ENCODE data around the gene TMPRSS9. TPM values are rescaled to one million over a fixed set of nuclear protein-coding genes. Genes with fewer than 3 reads are reported as not detected.

Gene TMPRSS9
- total RNA-seq, 1 donor from 2014 or later: not detected

- DNase-seq (ENCODE audit: extremely low read depth, low read depth, low spot score): no peak
Measured at GRCh38 chr19:2358548-2359173, 1.4 kb upstream of the TMPRSS9 start.

GRCh38 chr19:2360833-2361232 lies 768 bp downstream of the TMPRSS9 start:
- DNase-seq (ENCODE audit: extremely low read depth, low read depth, low spot score): no peak

DNA sequence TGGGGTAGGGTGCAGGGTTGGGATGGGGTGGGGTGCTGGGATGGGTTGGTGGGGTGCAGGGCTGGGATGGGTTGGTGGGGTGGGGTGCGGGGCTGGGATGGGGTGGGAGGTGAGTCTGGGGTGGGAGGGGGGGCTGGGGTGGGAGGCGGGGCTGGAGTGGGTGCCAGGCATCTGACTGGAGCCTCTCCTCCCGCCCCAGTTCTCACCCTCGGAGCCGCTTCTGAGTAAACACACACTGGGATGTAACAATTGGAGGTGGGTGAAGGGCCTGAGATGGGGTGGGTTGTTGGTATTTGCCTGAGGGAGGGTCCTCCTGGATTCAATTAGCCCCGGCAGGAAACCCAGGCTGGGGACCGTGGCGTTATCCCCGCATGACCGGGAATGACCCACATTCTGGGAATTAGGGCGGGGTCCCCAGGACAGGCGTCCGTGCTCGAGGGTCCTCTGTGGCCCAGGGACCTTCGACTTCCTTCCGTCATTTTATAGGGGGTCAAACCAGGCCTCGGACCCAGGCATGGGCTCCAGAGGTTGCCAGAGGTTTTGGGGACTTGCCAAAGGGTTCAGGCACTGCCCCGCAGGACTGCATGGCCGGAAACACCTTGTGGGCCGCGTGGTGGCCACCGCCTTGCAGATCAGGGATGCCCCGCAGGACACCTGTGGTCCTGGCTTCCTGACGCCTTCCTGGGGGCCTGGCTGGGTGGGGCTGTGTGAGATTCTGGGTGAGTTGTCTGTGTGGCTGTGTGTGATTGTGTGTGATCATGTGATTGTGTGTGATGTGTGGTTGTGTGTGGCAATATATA lies 1.4 kb downstream of the TMPRSS9 start:
- no peak for DNase-seq (ENCODE audit: extremely low read depth, low read depth, low spot score)

GRCh38 chr19:2362046-2362969 lies 2.2 kb downstream of the TMPRSS9 start:
- DNase-seq (ENCODE audit: extremely low read depth, low read depth, low spot score): no peak

- no peak for DNase-seq (ENCODE audit: extremely low read depth, low read depth, low spot score)
Measured at GRCh38 chr19:2362970-2363300, 2.9 kb downstream of the TMPRSS9 start.

DNA sequence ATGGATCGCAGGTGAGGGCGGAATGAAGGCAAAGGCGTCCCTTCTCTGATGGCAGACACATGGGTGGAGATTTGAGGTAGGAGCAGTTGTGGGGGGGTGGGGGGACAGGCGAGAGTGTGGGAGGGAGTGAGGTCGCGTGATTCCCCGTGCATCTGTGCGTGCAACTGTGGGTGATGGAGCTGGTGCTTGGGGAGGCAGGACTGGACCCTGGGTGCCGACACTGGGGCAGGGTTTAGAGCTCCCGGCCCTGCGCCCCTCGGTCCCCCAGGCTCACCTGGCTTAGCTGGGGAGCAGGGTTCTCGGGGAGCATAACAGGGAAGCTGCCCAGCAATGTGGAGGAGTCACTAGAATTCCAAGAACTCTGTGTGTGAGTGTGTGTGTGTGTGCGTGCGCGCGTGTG lies 3.4 kb downstream of the TMPRSS9 start:
- no peak for DNase-seq (ENCODE audit: extremely low read depth, low read depth, low spot score)

DNA sequence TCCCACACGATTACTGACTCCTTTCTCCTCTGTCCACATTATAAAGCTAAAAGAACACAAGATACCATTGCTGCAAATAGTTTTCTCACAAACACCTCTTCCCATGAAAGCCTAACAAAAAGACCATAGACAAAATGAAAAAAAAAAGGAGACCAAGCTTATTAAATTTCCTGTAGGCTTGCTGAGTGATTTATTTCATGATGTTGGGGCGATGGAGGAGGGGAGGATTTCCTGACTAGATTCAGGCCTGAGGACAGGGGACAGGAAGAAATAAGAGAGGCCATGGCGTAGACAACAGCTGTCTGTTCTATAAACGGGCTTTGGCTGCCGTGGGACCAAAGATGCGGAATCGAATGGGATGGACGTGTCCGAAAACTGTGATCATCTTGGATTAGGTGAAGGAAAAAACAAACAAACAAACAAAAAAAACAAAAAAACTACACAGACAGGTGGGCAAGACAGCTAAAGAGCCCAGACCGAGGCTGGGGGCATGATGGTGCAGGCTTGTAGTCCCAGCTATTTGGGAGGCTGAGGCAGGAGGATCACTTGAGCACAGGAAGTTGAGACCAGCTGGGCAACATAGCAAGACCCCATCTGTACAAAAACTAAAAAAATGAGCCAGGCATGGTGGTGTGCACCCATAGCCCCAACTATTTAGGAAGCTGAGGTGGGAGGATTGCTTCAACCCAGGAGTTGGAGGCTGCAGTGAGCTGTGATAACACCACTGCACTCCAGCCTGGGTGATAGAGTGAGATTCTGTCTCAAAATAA lies 5.3 kb downstream of the TMPRSS9 start:
- DNase-seq (ENCODE audit: extremely low read depth, low read depth, low spot score): no peak

- no peak for DNase-seq (ENCODE audit: extremely low read depth, low read depth, low spot score)
Measured at GRCh38 chr19:2371656-2372055, 11.6 kb downstream of the TMPRSS9 start.

DNA sequence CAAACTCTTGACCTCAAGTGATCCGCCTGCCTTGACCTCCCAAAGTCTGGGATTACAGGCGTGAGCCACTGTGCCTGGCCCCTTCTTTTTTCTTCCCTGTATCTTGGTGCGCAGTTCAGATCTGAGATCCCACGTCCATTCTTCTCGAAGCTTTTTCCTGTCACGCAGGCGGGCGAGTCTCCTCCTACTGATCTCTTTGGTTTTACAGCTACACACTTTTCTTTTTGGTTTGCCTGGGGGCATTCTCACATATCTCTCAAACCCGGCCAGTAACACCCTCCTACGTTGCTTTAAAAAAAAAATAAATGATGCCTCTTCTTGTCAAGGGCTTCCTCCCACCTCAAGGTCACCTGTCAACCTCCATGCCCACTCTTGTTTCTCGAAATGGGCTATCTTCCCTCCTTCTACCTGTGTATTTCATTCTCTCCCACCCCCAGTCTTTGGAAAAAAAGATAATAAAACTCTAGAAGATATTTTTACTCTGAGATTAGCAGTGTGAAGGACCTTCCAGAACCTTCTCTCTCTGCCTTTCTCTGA lies 12.1 kb downstream of the TMPRSS9 start:
- no peak for DNase-seq (ENCODE audit: extremely low read depth, low read depth, low spot score)

DNA sequence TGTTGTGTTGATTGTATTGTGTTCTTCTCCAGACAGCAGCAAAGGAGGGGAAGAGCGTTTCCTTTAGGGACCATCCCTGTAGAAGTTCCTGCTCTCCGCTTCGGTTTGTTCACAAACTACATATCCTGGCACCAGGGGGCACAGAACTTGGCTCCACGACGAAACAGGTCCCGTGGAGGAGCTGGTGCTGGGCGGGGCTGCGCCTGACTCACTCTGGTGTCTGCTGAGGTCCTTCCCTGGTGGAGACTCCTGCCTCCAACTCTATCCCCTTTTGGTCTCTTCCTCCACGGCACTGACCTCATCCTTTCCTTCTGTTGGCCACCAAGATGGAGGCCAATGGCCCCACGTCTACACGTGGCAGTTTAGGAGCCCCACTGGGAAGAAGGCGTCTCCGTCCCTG lies 14.7 kb downstream of the TMPRSS9 start:
- no peak for DNase-seq (ENCODE audit: extremely low read depth, low read depth, low spot score)

DNA sequence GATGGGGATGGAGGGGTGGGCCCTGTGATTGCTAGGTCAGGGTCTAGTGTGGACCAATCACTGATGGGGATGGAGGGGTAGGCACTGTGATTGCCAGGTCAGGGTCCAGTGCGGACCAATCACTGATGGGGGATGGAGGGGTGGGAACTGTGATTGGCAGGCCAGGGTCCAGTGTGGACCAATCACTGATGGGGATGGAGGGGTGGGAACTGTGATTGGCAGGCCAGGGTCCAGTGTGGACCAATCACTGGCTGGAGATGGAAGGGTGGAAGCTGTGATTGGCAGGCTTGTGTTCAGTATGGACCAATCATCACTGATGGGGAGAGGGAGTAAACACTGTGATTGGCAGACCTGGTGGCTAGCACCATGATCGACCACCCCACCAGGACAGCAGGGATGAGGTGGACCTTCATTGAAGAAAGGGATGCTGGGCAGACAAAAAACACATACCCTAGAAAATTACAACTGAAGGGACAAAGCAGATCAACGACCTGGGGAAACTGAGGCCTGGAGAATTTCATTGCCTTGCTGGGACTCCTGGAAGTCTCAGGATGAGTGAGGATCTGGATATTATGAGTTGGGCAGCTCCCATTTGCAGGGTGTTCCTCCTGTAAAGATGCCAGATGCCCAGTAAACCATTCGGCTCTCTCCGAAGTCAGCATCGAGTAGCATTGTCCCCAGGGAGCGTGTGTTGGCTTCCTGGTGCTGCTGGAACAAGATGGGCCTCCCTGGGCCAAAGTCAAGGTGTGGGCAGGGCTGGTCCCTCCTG lies 15.5 kb downstream of the TMPRSS9 start:
- DNase-seq (ENCODE audit: extremely low read depth, low read depth, low spot score): no peak

DNA sequence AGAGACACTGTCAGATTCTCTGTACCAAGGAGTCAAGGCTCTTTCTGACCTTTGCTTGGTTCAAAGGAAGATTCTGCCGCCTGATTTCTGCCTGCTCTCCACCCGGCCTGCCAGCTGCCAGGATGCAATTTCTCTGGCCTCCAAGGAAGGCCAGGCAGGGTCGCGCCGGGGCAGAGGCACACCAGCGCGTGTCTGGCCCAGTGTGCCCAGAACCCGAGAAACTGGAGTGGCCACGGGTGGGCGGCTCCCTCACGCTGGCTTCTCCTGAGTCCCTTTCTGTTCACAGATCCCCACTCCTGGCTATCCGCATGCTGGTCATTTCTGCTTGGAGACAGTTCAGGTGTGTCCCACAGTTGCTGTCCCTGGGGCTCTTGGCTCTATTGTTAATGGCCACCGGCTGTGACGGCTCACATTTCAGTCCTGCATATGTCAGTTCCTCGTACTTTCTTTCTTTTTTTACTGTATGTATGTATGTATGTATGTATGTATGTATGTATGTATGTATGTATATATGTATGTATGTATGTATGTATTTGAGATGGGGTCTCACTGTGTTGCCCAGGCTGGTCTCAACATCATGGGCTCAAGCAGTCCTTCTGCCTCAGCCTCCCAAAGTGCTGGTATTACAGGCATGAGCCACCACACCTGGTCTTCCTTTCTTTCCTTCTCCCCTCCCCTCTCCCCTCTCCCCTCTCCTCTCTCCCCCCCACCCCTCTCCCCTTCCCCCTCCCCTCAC lies 16.9 kb downstream of the TMPRSS9 start:
- no peak for DNase-seq (ENCODE audit: extremely low read depth, low read depth, low spot score)

DNA sequence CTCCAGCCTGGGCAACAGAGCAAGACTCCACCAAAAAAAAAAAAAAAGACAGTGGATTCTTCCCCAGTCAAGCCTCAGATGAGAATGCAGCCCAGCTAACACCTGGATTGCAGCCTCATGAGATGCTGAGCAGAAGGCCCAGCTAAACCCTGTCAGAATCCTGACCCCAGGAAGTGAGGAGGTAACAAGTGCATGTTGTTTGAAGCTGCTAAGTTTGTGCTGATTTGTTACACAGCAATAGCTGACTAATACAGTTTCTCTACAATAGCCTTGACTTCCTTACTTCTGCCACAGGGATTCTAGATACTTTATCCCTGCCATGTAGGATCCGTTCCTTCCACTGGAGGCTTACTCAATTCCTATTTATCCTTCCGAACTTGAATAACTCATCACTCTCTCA lies 20.5 kb downstream of the TMPRSS9 start:
- DNase-seq (ENCODE audit: extremely low read depth, low read depth, low spot score): no peak

GRCh38 chr19:2381148-2381820 lies 21.2 kb downstream of the TMPRSS9 start:
- DNase-seq (ENCODE audit: extremely low read depth, low read depth, low spot score): no peak

DNA sequence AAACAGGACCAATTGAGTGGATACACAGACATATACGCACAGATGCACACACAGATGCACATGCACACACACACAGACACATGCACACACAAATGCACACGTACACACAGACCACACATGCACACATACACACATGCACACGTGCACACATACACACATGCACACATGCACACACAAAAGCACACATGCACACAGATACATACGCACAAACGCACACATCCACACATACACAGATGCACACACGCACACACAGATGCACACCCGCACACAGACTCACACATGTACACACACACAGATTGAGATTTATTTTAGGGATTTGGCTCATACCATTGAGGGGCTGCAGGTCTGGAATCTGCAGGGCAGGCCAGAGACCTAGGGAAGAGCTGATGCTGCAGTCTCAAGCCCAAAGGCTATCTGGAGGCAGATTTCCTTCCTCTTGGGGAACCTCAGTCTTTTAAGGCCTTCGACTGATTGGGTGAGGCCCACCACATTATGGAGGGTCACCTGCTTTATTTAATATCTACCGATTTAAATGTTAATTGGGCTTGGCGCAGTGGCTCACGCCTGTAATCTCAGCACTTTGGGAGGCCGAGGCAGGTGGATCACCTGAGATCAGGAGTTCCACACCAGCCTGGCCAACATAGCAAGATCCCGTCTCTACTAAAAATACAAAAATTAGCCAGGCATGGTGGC lies 22.6 kb downstream of the TMPRSS9 start:
- DNase-seq (ENCODE audit: extremely low read depth, low read depth, low spot score): no peak

GRCh38 chr19:2385053-2385721 lies 25.1 kb downstream of the TMPRSS9 start:
- no peak for DNase-seq (ENCODE audit: extremely low read depth, low read depth, low spot score)
